MM.1S (cell line): ENCODE measurements around the gene NPPB.

Source experiments
- DNase-seq: peaks from one replicate; pipeline ENCODE4 v3.0.0-alpha.2; 2015
- H2AFZ ChIP-seq: fragments of 300-600 bp; sonication (generic); 2 replicates; pipeline ENCODE4 v1.6.0; 2016; ENCODE audit warnings: antibody characterized with exemption, low read length
- H3F3A ChIP-seq: fragments of 300-600 bp; sonication (generic); 2 replicates; pipeline ENCODE4 v1.6.1; 2016; ENCODE audit warnings: mild to moderate bottlenecking, antibody characterized with exemption, low read length, moderate library complexity, mixed read lengths; ENCODE audit not compliant: insufficient read depth
- H3K27ac ChIP-seq: fragments of 300-600 bp; sonication (generic); 2 replicates; pipeline ENCODE4 v1.5.1; 2016; ENCODE audit warnings: mild to moderate bottlenecking, low read length
- H3K27me3 ChIP-seq: fragments of 300-600 bp; sonication (generic); replicated peaks from 2 replicates; pipeline ENCODE4 v1.6.0; 2016; ENCODE audit warnings: low read length; ENCODE audit not compliant: insufficient read depth
- H3K36me3 ChIP-seq: fragments of 300-600 bp; sonication (generic); replicated peaks from 2 replicates; pipeline ENCODE4 v1.6.1; 2016; ENCODE audit warnings: mild to moderate bottlenecking, low read length, mixed read lengths; ENCODE audit not compliant: insufficient read depth
- H3K4me1 ChIP-seq: fragments of 300-600 bp; sonication (generic); 2 replicates; pipeline ENCODE4 v1.6.1; 2016; ENCODE audit warnings: low read length, mixed read lengths
- H3K4me2 ChIP-seq: fragments of 300-600 bp; sonication (generic); 2 replicates; pipeline ENCODE4 v1.6.0; 2016; ENCODE audit warnings: low read depth, low read length
- H3K4me3 ChIP-seq: fragments of 300-600 bp; sonication (generic); 2 replicates; pipeline ENCODE4 v1.5.1; 2016; ENCODE audit warnings: low read length, mixed read lengths
- H3K79me2 ChIP-seq: fragments of 300-600 bp; sonication (generic); 2 replicates; pipeline ENCODE4 v1.6.1; 2016; ENCODE audit warnings: mixed run types, low read length, mixed read lengths
- H3K9ac ChIP-seq: fragments of 300-600 bp; sonication (generic); 2 replicates; pipeline ENCODE4 v1.6.1; 2016; ENCODE audit warnings: low read length, mixed read lengths
- H3K9me2 ChIP-seq: fragments of 300-600 bp; sonication (generic); replicated peaks from 2 replicates; pipeline ENCODE4 v1.6.1; 2016; ENCODE audit warnings: mild to moderate bottlenecking, low read length, mixed read lengths; ENCODE audit not compliant: insufficient read depth
- H3K9me3 ChIP-seq: fragments of 300-600 bp; sonication (generic); replicated peaks from 2 replicates; pipeline ENCODE4 v1.6.1; 2016; ENCODE audit warnings: mild to moderate bottlenecking, low read length, mixed read lengths; ENCODE audit not compliant: insufficient read depth
- H4K20me1 ChIP-seq: fragments of 300-600 bp; sonication (generic); 2 replicates; pipeline ENCODE4 v1.6.1; 2016; ENCODE audit warnings: mild to moderate bottlenecking, low read length, moderate library complexity, mixed read lengths; ENCODE audit not compliant: insufficient read depth
- EZH2 ChIP-seq: fragments of 300-600 bp; sonication (generic); optimal IDR thresholded peaks from 2 replicates; pipeline ENCODE3; 2017; ENCODE audit warnings: low read depth, mild to moderate bottlenecking, antibody characterized with exemption, low read length, mixed read lengths
- EZH2phosphoT487 ChIP-seq: fragments of 300-600 bp; sonication (generic); IDR thresholded peaks from 2 replicates; pipeline ENCODE4 v1.6.1; 2018; ENCODE audit warnings: antibody characterized with exemption, low read length
- TF ChIP-seq, protein P1 (sequence below): fragments of 300-600 bp; sonication (generic); IDR thresholded peaks from 2 replicates; pipeline ENCODE4 v1.5.1; 2016; ENCODE audit warnings: antibody characterized with exemption, low read length, mixed read lengths

NPPB gene

DNA sequence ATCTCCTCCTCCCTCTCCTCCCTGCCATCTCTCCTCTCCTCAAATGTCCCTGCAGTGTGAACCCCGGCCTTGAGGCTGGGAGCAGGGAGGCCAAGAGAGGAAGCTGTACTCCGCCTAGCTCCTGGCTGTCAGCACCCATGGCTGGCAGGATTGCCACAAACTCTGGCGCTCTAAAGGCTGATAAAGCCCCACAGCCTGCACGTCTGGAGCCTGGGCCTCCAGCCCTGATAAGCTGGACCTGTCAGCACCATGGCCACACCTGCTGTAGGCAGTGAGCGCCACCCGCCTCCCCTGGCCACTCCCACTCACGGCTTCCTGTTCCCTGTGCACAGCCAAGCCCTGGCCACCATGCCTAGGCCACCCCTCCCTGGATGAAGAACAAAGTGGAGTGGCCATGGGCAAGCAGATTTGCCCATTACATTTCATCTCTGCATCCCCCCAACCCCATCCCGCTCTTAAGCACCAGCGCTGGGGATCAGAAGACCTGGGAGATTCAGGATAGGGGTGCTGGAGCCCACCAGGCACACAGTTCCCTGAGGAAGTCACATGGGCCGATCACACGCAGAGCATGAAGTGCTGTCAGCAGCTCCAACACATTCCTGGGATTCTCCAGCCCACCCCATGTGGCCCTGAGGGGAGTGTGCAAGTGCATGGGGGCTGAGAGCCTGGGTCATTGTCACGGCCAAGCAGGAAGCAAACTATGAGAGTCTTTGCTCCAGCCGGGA is 24.2 kb upstream of the NPPB start:
- Histone ChIP-seq H3K4me2 (no peak overlapping the region), H3K27me3 (peaks cover 99% of the 10 kb centered on the region), H3K27ac (no peak overlapping the region), H3K36me3 (no peaks in the 10 kb centered on the region), H3K9ac (no peak overlapping the region), H2AFZ (no peak overlapping the region), H3K4me3 (no peak overlapping the region), H3F3A (no peaks in the 10 kb centered on the region), H3K79me2 (no peaks in the 10 kb centered on the region), H3K9me2 (no peaks in the 10 kb centered on the region), H4K20me1 (no peaks in the 10 kb centered on the region), H3K9me3 (no peaks in the 10 kb centered on the region), H3K4me1 (no peaks in the 10 kb centered on the region)
- DNase-seq, result no peak
- TF ChIP-seq EZH2phosphoT487 (no peak), EZH2 (no peak)
- TF ChIP-seq, protein P1, sequence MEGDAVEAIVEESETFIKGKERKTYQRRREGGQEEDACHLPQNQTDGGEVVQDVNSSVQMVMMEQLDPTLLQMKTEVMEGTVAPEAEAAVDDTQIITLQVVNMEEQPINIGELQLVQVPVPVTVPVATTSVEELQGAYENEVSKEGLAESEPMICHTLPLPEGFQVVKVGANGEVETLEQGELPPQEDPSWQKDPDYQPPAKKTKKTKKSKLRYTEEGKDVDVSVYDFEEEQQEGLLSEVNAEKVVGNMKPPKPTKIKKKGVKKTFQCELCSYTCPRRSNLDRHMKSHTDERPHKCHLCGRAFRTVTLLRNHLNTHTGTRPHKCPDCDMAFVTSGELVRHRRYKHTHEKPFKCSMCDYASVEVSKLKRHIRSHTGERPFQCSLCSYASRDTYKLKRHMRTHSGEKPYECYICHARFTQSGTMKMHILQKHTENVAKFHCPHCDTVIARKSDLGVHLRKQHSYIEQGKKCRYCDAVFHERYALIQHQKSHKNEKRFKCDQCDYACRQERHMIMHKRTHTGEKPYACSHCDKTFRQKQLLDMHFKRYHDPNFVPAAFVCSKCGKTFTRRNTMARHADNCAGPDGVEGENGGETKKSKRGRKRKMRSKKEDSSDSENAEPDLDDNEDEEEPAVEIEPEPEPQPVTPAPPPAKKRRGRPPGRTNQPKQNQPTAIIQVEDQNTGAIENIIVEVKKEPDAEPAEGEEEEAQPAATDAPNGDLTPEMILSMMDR, result no peak

DNA sequence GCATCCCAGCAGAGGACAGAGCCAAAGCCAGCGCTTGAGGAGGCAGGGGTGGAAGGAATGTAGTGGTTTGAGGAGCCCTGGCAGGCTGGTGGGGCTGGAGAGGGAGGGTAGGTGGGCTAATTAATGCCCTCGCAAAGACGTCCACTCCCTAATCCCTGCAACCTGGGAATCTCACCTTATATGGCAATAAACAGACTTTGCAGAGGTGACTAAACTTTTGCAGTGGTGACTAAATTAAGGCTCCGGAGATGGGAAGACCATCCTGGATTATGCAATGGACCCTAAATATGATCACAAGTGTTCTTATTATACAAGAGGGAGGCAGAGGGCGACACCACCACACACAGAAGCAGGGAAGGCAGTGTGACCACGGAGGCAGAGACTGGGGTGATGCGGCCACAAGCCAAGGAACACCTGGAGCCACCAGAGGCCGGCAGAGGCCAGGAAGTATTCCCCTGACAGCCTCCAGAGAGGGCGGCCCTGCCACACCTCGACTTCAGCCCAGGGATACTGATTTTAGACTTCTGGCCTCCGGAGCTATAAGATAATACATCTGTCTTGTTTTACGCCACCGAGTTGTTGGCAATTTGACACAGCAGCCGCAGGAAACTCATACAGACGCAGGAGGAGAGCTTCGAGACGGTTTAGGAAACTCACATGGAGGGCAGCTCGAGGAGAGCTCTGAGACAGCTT is 23.1 kb upstream of the NPPB start:
- Histone ChIP-seq H3K9ac (no peak overlapping the region), H3F3A (no peaks in the 10 kb centered on the region), H3K4me2 (no peak overlapping the region), H3K79me2 (no peaks in the 10 kb centered on the region), H3K27me3 (peaks cover 99% of the 10 kb centered on the region), H3K27ac (no peak overlapping the region), H3K4me3 (no peak overlapping the region), H2AFZ (no peak overlapping the region), H3K36me3 (no peaks in the 10 kb centered on the region), H3K4me1 (no peaks in the 10 kb centered on the region), H4K20me1 (no peaks in the 10 kb centered on the region), H3K9me2 (no peaks in the 10 kb centered on the region), H3K9me3 (no peaks in the 10 kb centered on the region)
- no peak for TF ChIP-seq EZH2phosphoT487
- TF ChIP-seq, protein P1, result no peak
- DNase-seq, result no peak

DNA sequence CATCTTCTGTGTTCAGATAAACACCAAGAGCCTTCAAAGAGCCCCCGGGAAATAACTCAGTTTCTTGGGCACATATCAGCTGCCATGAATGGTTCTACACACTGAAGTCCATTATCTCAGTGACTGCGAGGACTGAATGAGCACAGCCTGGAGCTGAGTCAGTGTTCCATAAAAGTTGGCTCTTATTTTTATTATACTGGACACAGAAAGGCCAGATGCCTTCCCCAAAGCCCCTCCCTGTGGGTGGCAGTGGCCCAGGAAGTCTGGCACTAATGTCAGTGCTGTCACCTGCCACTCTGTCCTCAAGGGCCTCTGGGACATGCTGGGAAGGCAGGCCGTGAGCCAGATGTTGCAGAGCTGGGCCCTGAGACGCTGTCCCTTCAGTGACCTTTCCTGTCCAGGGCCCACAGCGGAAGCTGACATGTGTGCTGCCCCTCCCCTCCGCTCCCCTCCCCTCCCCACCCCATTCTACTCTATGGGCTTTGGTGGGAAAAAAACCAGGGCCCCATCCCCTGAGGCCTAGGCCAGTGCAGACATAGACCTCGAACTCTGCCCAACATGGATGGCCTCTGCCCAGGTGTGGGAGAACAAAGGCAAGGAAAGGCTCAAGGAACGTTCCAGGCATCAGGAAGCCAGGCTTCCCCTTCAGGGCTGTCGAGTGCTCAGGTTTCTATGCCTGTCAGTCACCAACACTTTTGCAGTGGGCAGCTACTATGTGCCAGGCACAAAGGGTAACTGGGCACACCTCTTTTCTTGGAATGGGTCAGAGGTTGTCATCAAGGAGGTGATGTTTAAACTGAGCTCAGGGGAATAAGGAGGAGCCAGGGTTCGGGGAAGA is 22.4 kb upstream of the NPPB start:
- DNase-seq, result no peak
- Histone ChIP-seq H3K9ac (no peak overlapping the region), H3K4me3 (no peak overlapping the region), H3K27me3 (peaks cover 99% of the 10 kb centered on the region), H2AFZ (no peak overlapping the region), H3K4me1 (no peaks in the 10 kb centered on the region), H3K36me3 (no peaks in the 10 kb centered on the region), H3K79me2 (no peaks in the 10 kb centered on the region), H3F3A (no peaks in the 10 kb centered on the region), H3K27ac (no peak overlapping the region), H3K9me2 (no peaks in the 10 kb centered on the region), H3K9me3 (no peaks in the 10 kb centered on the region), H4K20me1 (no peaks in the 10 kb centered on the region), H3K4me2 (no peak overlapping the region)
- TF ChIP-seq, protein P1, result no peak
- TF ChIP-seq EZH2phosphoT487 (no peak), EZH2 (no peak)
